Fibroblast of gingiva (primary cell): ENCODE results near the gene CD209.

Experiments used
- DNase-seq: peaks from one replicate; pipeline ENCODE4 v3.0.0-alpha.2; 2011; ENCODE audit warnings: low read depth

The CD209 gene

GRCh38 chr19:7705387-7706187, 41.7 kb downstream of the CD209 start:
- no peak for DNase-seq

DNA sequence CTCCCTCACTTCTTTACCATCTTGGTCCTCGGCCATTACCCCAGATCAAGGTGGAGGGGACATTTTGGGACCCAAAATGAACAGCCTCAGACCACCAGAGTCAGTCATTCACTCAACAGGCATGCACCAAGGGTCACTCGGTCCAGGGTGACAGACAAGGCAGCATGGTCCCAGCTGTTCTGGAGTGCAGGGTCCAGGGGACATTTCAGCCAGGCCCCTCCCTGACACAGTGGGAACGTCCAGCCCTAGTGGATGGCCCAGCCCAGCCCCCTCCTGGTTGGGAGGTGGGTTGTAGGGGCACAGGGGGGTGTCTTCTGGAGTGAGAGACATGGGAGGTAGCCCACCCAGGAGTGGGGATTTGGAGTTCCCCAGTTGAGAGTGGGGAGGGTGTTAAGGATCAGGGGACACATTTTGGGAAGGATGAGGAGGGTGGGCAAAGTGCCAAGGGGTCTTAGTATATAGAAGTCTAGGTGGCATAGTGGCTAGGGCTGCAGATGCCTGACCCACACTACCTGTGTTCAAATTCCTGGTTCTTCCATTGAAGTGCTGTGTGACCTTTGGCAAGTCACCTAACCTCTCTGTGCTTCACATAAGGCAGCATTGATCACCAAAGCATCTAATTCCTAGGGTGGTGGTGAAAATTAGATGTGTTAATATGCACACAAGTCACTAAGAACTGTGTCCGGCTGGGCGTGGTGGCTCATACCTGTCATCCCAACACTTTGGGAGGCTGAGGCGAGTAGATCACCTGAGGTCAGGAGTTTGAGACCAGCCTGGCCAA, 42.9 kb downstream of the CD209 start:
- no peak for DNase-seq

GRCh38 chr19:7703332-7703731, 44.0 kb downstream of the CD209 start:
- no peak for DNase-seq

- no peak for DNase-seq
Measured at GRCh38 chr19:7701654-7702457, 45.5 kb downstream of the CD209 start, which contains the start of gene FCER2. Gene FCER2 (minus strand): TSS chr19:7702131. CDS start chr19:7699760, 2,371 bp downstream.

DNA sequence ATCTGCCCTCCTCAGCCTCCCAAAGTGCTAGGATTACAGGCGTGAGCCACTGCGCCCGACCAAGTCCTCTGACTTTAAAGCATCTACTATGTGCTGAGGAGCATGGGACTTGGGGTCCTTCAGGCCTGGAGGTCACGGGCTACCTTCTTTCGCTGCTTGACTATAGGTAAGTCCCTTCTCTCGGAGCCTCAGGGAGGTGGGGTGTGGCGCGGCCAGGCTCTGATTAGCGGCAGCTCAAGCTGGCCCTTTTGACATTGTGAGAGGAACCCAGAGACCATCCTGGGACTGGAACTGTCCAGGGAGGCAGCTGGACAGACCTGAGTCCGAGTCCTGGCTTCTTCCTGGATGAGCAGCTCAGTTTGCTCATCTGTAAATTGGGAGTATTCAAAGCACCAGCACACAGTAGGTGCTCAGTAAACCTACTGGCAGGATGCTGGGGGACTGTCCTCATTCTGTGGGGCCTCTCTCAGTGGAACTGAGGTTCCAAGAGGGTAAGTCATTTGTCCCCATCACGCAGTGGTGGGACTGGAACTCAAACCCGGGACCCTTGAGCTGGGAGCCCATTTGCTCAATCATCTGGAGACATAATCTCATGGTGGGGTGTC, 46.2 kb downstream of the CD209 start:
- DNase-seq, result no peak

DNA sequence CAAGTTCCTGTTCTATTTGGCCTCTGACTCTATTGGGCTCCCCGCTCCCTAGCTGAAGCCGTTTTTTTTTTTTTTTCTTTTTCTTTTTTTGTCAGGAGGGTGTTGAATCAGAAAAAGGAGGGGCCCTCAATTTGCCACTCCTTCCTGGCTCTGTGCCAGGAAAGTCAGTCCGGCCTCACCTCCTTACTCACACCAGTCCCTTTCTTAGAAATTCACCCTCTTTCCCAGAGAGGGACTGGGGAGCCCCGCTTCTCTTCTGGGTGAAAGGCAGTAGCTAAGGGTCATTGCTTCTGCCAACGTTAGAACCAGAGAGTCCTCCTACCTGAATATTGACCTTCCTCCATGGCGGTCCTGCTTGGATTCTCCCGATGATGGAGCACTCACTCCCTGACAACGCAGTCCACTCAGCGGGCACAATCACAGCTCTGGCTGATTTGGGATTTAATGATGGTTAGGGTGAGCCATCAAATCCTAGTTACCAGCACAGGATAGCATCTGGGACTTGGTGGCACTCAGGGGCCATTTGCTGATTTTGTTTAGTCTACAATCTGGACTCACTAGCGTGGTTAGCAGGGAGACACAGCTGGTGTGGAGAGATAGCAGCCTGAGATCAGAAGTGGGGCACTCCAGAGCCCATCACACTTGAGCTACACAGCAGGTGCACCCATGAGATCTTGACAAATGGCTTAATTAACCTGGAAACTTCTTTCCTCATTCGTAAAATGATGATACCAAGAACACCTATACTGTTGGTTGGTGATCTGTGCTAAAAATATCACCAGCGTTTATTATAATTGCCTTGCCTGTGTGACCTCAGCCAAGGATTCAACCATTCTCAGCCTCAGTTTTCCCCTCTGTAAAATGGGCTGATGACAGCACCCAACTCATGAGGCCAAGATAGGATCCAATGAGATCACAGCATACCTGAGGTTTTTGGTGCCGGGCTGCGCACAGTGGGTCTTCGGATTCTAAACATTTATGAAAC, 47.6 kb downstream of the CD209 start:
- DNase-seq, result no peak

DNA sequence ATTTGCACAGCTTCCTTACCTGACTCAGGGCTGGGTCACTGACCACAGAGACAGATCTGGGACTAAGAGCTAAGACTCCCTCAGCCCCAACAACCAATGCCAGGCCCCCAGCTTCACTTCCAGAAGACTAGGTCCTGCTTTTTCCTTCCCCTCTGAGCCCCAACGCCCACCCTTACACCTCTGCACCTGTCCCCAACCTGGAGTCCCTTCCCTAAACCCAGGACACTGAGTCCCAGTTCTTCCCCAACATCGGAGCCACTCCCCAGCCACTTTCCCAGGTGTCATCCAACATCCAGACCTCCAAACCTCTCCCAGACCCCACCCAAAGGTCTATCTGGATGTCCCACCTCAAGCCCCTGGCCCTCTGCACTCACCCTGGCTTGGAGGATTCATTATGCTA, 48.3 kb downstream of the CD209 start:
- no peak for DNase-seq

DNA sequence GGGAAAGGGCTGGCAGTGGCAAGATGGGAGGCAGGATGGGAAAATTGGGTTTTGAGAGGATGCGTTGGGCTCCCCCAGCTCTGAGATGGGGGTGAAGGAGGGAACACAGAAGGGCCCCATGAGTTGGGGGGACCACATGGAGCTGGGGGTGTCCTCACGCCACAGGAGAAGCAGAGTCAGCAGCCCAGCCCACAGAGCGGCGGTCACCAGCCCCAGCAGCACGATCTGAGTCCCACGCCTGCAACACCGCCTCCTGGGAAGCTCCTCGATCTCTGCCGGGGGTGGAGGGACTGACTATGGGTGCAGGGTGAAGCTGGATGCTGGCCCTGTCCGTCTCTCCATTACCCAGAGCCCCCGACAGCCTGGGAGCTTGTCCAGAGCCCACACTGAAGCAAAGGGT, 48.8 kb downstream of the CD209 start:
- no peak for DNase-seq

DNA sequence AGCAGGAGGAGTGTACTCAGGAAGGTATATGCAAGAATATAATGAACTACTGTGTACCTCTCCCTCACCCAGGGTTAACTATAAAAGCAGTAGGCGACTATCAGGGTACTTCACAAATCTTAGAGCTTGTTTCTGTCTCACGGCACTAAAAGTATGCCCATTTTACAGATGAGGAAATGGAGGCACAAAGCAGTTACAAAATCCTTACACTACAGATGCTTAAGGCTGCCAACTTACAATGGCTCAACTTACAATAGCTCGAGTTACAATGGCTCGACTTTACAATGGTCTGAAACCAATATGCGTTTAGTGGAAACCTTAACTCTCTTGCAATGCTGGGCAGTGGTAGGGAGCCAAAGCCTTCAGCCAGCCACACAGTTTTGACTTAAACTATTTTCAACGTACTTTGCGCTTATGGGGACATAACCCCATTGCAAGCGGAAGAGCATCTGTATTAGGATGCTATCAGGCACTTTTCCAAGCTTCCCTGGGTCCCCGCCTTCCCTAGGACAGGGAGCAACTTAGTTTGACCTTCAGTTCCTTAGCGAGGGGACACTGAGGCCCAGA, 49.5 kb downstream of the CD209 start:
- no peak for DNase-seq

GRCh38 chr19:7694499-7694898, 52.8 kb downstream of the CD209 start:
- no peak for DNase-seq

DNA sequence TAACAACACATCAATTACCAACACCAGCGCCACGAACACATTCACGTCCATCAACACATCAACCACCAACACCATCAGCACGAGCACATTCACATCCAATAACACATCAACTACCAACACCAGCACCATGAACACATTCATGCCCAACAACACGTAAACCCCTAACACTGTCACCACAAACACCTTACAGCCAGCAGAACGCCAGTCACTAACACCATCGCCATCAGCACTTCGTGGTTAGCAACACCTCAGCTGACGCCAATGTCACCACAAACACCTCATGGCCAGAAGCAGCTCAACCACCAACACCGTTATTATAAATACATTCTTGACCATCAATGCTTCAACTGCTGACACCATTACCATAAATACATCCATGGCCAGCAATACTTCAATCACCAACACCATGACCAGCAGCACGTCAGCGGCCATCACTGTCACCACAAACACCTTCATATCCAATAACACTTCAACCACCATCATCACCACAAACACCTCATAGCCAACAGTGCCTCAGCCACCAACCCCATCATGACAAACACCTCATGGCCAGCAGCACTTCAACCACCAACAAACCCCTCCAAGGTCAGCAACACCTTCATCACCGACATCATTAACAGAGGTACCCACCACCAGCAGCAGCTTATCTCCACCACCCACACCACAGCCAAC, 54.8 kb downstream of the CD209 start:
- no peak for DNase-seq

DNA sequence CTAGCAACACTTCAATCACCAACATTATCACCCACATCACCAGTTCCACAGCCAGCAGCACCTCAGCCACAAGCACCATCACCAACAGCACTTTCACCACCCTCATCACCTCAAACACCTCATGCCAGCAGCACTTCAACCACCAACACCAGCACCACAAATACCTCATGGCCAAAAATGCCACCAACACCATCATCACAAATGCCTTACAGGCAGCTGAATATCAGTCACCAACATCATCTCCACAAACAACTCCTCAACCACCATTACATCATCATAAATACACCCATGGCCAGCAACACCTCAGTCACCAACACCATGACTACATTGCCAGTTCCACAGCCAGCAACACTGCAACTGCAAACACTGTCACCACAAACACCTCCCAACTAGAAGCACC, 55.8 kb downstream of the CD209 start:
- DNase-seq, result no peak

- DNase-seq, result no peak
Measured at GRCh38 chr19:7690779-7691258, 56.5 kb downstream of the CD209 start.
